Activated CD8-positive, alpha-beta memory T cell treated with anti-CD3 and anti-CD28 coated beads, Interleukin-2, amount 50 U/mL, for 24 hours (primary cell): ENCODE results near the gene DHRS9.
"Not testable (repeated sequence)": the region's sequence is repeated elsewhere in the genome, so short reads cannot be mapped to it uniquely, and the experiment has no call there.

ENCODE experiments used
- DNase-seq: peaks from one replicate; pipeline ENCODE4 v3.0.0-alpha.2; 2020; ENCODE audit errors: extremely low read depth

The DHRS9 gene

GRCh38 chr2:169136428-169136827, 67.1 kb downstream of the DHRS9 start:
- not testable (repeated sequence) for DNase-seq

GRCh38 chr2:169136885-169137534, 67.6 kb downstream of the DHRS9 start:
- DNase-seq: no peak

GRCh38 chr2:169137924-169138323, 68.6 kb downstream of the DHRS9 start:
- DNase-seq: no peak

- DNase-seq: no peak
Measured at GRCh38 chr2:169139145-169139544, 69.8 kb downstream of the DHRS9 start.

- no peak for DNase-seq
Measured at GRCh38 chr2:169139993-169140767, 70.8 kb downstream of the DHRS9 start.

GRCh38 chr2:169141713-169142352, 72.5 kb downstream of the DHRS9 start:
- peak; percentile 25 for DNase-seq

GRCh38 chr2:169143998-169144397, 74.6 kb downstream of the DHRS9 start:
- no peak for DNase-seq
